Measurements from ENCODE around the gene NUDT4. TPM values are rescaled to one million over a fixed set of nuclear protein-coding genes. Genes with fewer than 3 reads are reported as not detected.

NUDT4 gene
- total and polyA plus RNA-seq, 9 of the 15 experiments (the other 6 are each of a cell fraction or from before 2014, with no cell fraction given): 38.1 to 164 (median 99.2) TPM

DNA sequence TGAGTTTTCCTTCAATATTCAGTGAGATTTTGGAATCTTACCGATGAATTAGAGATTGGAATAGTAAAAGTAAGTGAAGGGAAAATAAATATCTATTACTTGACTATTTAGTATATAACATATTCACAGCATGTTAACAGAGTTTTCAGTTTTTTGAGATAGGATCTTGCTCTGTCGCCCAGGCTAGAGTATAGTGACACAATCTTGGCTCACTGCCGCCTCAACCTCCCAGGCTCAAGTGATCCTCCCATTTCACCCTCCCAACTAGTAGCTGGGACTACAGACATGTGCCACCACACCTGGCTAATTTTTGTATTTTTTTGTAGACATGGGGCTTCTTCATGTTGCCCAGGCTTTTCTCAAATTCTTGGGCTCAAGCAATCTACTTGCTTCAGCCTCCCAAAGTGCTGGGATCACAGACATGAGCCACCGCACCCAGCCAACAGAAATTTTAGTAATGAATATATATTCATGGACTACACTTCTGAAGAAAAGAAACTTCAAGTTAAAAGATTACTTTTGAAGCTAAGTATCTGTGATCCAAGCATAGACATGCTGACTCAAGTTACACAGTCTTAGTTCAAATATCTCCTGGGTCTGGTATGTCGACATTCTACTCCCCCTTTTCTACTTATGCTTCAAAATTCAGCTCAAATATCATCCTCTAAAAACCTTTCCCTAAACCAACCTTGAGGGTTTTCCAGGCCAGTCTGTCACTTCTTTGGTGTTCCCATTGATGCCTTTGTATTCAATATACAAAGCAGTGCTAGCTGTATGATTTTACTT is 50.2 kb downstream of the NUDT4 start:
- peak; percentile 57 for FAIRE-seq
- H3K36me3 ChIP-seq (ENCODE audit: control insufficient read depth, insufficient read depth, low read length): peaks cover 6% of the 10 kb centered on the region; the same call in 2 of the 3 replicates
- peaks cover 35% of the 10 kb centered on the region for H4K20me1 ChIP-seq (replicated peaks; ENCODE audit: control insufficient read depth, insufficient read depth, low read length)
- POLR2A ChIA-PET: interaction anchor here (0.6 to 2.9 kb wide), 7 partner anchors 8 to 1161 kb away, joined by 3 to 16 read pairs (median 4); no protein-coding TSS in a partner anchor
- H3K9me3 ChIP-seq (replicated peaks; ENCODE audit: control insufficient read depth, insufficient read depth, low read depth, low read length): no peaks in the 10 kb centered on the region
- no peak overlapping the region for H3K4me3 ChIP-seq
- intact Hi-C loops (cut with micrococcal nuclease) (loop anchor here (10.0 kb wide), 1 partner anchor 677 kb away; no protein-coding TSS in a partner anchor), in situ Hi-C loops (cut with MboI) (loop anchor here (10.0 kb wide), 1 partner anchor 677 kb away; no protein-coding TSS in a partner anchor)
- WGBS (ENCODE audit: insufficient coverage, low coverage, missing lambda C conversion rate): 14% methylated on average over 5 of the region's 5 CpGs
- CTCF ChIA-PET (ENCODE audit: low intra/inter-chr PET ratio): interaction anchor here (0.7 kb wide), 1 partner anchor 375 kb away, joined by 3 read pairs; no protein-coding TSS in a partner anchor
- no peak overlapping the region for H2AFZ ChIP-seq (ENCODE audit: low read depth, low read length)
- DNase-seq (ENCODE audit: extremely low read depth in 1 of 4, low spot score in 3 of 4): peak in 1 of 4 experiments; percentile 64
- 0 out of 4 replicates have a peak overlapping the region, but pooled peaks of 1 of the 2 experiments have one; percentile 5 for H3K9ac ChIP-seq (ENCODE audit: insufficient read depth in 1 of 2, low read depth in 2 of 2, low read length in 2 of 2)
- BruUV-seq (replicated peaks): no TSS peak
- H3K4me1 ChIP-seq (replicated peaks in 1 of 2; ENCODE audit: control insufficient read depth in 2 of 2, insufficient read depth in 2 of 2, low read length in 2 of 2): peaks cover 5 to 8% of the 10 kb centered on the region in 2 experiments; a peak in 3 of 5 replicates
- H3K79me2 ChIP-seq (ENCODE audit: control insufficient read depth, insufficient read depth, low read length): peaks cover 98% of the 10 kb centered on the region
- peak overlapping the region; percentile 44; the same call in 1 of the 3 replicates for H3K27ac ChIP-seq (ENCODE audit: extremely low read depth, low read depth, low read length)
- no peaks in the 10 kb centered on the region for H3K9me1 ChIP-seq (ENCODE audit: control insufficient read depth, insufficient read depth, low read length)
- no peaks in the 10 kb centered on the region for H3K27me3 ChIP-seq (ENCODE audit: control insufficient read depth in 2 of 2, insufficient read depth in 2 of 2, low read length in 2 of 2)
- peak overlapping the region; percentile 19; the same call in 1 of the 2 replicates for H3K4me2 ChIP-seq (ENCODE audit: insufficient read depth, low read length)
- ATAC-seq: peak; percentile 72
- no peak for TF ChIP-seq ZNF41 (CRISPR knock-in tag; conservative IDR thresholded peaks at IDR 0.05)
- no peak for TF ChIP-seq GTF2E2 (tag; IDR thresholded peaks at IDR 0.05)
- no peak for TF ChIP-seq LEF1 (IDR thresholded peaks at IDR 0.05)
- TF ChIP-seq C11orf30 (IDR thresholded peaks at IDR 0.05; ENCODE audit: low read depth): no peak
- TF ChIP-seq ZNF165 (CRISPR knock-in tag; IDR thresholded peaks at IDR 0.05; ENCODE audit: borderline replicate concordance): no peak
- TF ChIP-seq BMI1 (IDR thresholded peaks at IDR 0.05; ENCODE audit: low read length): no peak
- TF ChIP-seq, protein P1, sequence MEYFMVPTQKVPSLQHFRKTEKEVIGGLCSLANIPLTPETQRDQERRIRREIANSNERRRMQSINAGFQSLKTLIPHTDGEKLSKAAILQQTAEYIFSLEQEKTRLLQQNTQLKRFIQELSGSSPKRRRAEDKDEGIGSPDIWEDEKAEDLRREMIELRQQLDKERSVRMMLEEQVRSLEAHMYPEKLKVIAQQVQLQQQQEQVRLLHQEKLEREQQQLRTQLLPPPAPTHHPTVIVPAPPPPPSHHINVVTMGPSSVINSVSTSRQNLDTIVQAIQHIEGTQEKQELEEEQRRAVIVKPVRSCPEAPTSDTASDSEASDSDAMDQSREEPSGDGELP (CRISPR knock-in tag; IDR thresholded peaks at IDR 0.05; ENCODE audit: borderline replicate concordance): no peak
- 0 out of 2 replicates have a peak, but pooled peaks have one; percentile 40 for TF ChIP-seq DPF2 (IDR thresholded peaks at IDR 0.05)
- no peak for TF ChIP-seq SMARCC2 (IDR thresholded peaks at IDR 0.05; ENCODE audit: low read depth)
- no peak for TF ChIP-seq BRF1 (IDR thresholded peaks at IDR 0.05; ENCODE audit: borderline replicate concordance, extremely low read depth, insufficient read length)
- TF ChIP-seq POLR2G (IDR thresholded peaks at IDR 0.05; ENCODE audit: low read depth, low read length): no peak
- 0 out of 2 replicates have a peak, but pooled peaks have one; percentile 24 for TF ChIP-seq GATA2 (CRISPR knock-in tag; IDR thresholded peaks at IDR 0.05)
- TF ChIP-seq ZNF23 (CRISPR knock-in tag; IDR thresholded peaks at IDR 0.05): no peak
- no peak for TF ChIP-seq RBM17 (IDR thresholded peaks at IDR 0.05; ENCODE audit: borderline replicate concordance, low read depth, low read length)
- no peak for TF ChIP-seq CBFA2T2 (conservative IDR thresholded peaks at IDR 0.05)
- TF ChIP-seq SMAD4 (CRISPR knock-in tag; conservative IDR thresholded peaks at IDR 0.05): no peak
- no peak for TF ChIP-seq ZNF253 (CRISPR knock-in tag; conservative IDR thresholded peaks at IDR 0.05)
- no peak for TF ChIP-seq CBX2 (IDR thresholded peaks at IDR 0.05; ENCODE audit: insufficient read depth, low read length, poor library complexity, severe bottlenecking)
- no peak for TF ChIP-seq SMARCB1 (IDR thresholded peaks at IDR 0.05; ENCODE audit: insufficient read length, low read depth)
- no peak for TF ChIP-seq RFX5 (IDR thresholded peaks at IDR 0.05; ENCODE audit: low read depth, low read length)
- TF ChIP-seq PTBP1 (IDR thresholded peaks at IDR 0.05; ENCODE audit: low read depth, low read length): no peak
- no peak for TF ChIP-seq KDM1A (IDR thresholded peaks at IDR 0.05)
- TF ChIP-seq SRSF1 (IDR thresholded peaks at IDR 0.05; ENCODE audit: low read depth, low read length): no peak
